Stimulated activated memory B cell treated with anti-CD40 and anti-IgM and Interleukin-4, amounts not matched to agents 10 μg/mL and 1 μg/mL and 100 μg/mL, for 72 hours (primary cell): ENCODE results near the gene ANKRD39.

ENCODE experiments used
- ATAC-seq: fragments of 150-1000 bp; cut with Tn5 transposase; 2 replicates; pipeline ENCODE4 v1.10.0; 2021
- H3K27ac Mint-ChIP-seq: one replicate; pipeline ENCODE4 v1.8.0; 2022; ENCODE audit warnings: mild to moderate bottlenecking, mixed read lengths
- H3K27me3 Mint-ChIP-seq: one replicate; pipeline ENCODE4 v1.8.0; 2022; ENCODE audit warnings: mixed read lengths
- H3K36me3 Mint-ChIP-seq: one replicate; pipeline ENCODE4 v1.8.0; 2022; ENCODE audit warnings: mixed read lengths
- H3K4me1 Mint-ChIP-seq: one replicate; pipeline ENCODE4 v1.8.0; 2022; ENCODE audit warnings: mixed read lengths
- H3K4me3 Mint-ChIP-seq: one replicate; pipeline ENCODE4 v1.8.0; 2022; ENCODE audit warnings: mild to moderate bottlenecking, moderate library complexity, mixed read lengths
- H3K9me3 Mint-ChIP-seq: one replicate; pipeline ENCODE4 v1.8.0; 2022; ENCODE audit warnings: mixed read lengths

The ANKRD39 gene, protein sequence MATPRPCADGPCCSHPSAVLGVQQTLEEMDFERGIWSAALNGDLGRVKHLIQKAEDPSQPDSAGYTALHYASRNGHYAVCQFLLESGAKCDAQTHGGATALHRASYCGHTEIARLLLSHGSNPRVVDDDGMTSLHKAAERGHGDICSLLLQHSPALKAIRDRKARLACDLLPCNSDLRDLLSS

GRCh38 chr2:96857667-96858372 is at the start of gene ANKRD39:
ANKRD39 (minus strand) TSS chr2:96858016; CDS start chr2:96857987, 29 bp downstream.
- Mint-ChIP-seq H3K36me3 (peaks cover 34% of the 10 kb centered on the region), H3K27me3 (no peaks in the 10 kb centered on the region), H3K9me3 (no peaks in the 10 kb centered on the region), H3K4me1 (peaks cover 32% of the 10 kb centered on the region), H3K4me3 (peak within 1 kb of the TSS; percentile 90), H3K27ac (peak within 1 kb of the TSS; percentile 88)
- peak; percentile 97 for ATAC-seq

GRCh38 chr2:96906729-96907114 is 48.9 kb upstream of the ANKRD39 start:
- Mint-ChIP-seq H3K4me1 (peaks cover 6% of the 10 kb centered on the region), H3K36me3 (no peaks in the 10 kb centered on the region), H3K4me3 (no peak overlapping the region), H3K9me3 (no peaks in the 10 kb centered on the region), H3K27me3 (no peaks in the 10 kb centered on the region), H3K27ac (no peak overlapping the region)
- no peak for ATAC-seq

DNA sequence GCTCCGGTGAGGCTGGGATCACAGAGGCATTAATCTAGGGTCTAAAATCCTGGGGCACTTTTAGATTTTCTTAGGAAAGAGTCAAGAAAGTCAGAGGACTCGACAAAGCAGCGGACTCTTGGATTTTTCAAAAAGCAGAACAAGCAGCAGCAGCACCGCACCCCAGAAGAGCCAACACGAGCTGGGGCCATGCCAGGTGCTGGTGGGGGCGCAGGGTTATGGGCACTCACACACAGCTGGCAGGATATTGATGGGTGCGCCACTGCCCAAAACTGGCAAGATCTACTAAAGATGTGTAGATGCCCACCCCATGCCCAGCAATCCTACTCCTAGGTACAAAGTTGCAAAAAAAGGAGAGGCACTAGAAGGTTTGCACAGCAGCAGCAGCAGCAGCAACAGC is 46.0 kb upstream of the ANKRD39 start:
- no peak overlapping the region for H3K27ac Mint-ChIP-seq

DNA sequence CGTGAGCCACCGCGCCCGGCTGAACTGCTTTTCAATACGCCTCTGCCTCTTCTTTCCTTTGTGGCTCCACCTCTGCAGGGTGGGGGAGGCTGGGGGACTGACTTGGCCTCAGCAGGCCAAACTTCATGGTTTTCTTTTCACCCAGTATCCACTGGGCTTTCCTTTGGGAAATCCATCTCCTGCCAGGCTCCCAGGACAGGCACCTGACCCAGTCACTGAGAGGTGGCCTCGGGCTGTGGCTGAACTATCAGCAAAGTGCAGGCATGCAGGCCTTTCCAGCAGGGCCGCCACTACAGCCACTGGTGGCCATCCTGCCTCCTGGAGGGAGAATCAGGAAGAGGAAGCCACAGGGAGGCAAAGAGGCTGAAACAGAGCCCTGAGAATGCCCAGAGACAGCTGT is 45.5 kb upstream of the ANKRD39 start:
- H3K27me3 Mint-ChIP-seq: no peaks in the 10 kb centered on the region
- no peak for ATAC-seq
- no peaks in the 10 kb centered on the region for H3K36me3 Mint-ChIP-seq
- peaks cover 6% of the 10 kb centered on the region for H3K4me1 Mint-ChIP-seq
- H3K4me3 Mint-ChIP-seq: no peak overlapping the region
- H3K27ac Mint-ChIP-seq: no peak overlapping the region
- no peaks in the 10 kb centered on the region for H3K9me3 Mint-ChIP-seq

More for the DNA sequence above, 46.0 kb upstream of the ANKRD39 start:
- Mint-ChIP-seq H3K27me3 (no peaks in the 10 kb centered on the region), H3K36me3 (no peaks in the 10 kb centered on the region), H3K9me3 (no peaks in the 10 kb centered on the region), H3K4me3 (no peak overlapping the region), H3K4me1 (peaks cover 6% of the 10 kb centered on the region)
- ATAC-seq: no peak

- Mint-ChIP-seq H3K4me3 (no peak overlapping the region), H3K9me3 (no peaks in the 10 kb centered on the region), H3K27ac (no peak overlapping the region), H3K4me1 (peaks cover 8% of the 10 kb centered on the region), H3K27me3 (no peaks in the 10 kb centered on the region), H3K36me3 (no peaks in the 10 kb centered on the region)
- ATAC-seq: no peak
Observed at GRCh38 chr2:96900237-96900636, 42.4 kb upstream of the ANKRD39 start.

- Mint-ChIP-seq H3K36me3 (no peaks in the 10 kb centered on the region), H3K4me1 (peaks cover 13% of the 10 kb centered on the region), H3K4me3 (no peak overlapping the region), H3K27ac (no peak overlapping the region), H3K9me3 (no peaks in the 10 kb centered on the region), H3K27me3 (no peaks in the 10 kb centered on the region)
- ATAC-seq: no peak
Observed at GRCh38 chr2:96899413-96899741, 41.6 kb upstream of the ANKRD39 start.

DNA sequence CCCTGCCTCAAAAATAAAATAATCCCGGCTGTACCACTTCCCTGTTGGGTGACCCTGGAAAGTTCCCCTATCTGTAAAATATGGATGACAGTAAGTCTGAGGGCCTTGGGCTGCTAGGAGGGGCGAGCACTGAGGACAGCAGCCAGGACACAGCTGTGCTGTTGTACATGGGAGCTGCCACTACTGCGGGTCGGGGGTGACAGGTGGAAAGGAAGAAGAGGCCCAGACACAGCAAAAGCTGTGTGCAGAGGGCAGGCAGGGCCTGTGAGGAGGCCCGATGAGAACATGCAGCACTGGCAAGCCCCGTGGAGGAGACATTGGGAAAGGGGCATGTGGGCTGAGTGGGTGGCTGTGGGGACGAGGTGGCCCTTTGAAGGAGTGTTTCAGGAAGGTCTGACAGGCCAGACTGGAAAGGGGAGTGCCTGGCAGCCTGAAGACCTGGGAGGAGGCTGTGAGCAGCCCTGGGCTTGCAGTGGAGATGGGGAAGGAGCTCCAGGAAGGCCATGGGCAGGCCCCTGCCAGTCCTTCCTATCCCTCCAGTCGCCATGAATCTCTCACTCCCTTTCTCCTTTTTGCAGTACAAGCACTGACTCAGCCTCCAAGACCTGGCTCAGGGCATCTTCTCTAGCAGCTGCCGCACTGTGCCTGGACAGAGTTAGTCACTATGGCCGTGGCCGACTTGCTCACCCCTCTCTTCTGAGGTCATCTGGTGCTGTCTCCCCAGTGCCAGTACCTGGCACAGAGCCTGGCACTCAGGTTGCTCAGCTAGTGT is 41.0 kb upstream of the ANKRD39 start:
- Mint-ChIP-seq H3K4me1 (peaks cover 9% of the 10 kb centered on the region), H3K36me3 (no peaks in the 10 kb centered on the region), H3K27ac (no peak overlapping the region), H3K27me3 (no peaks in the 10 kb centered on the region), H3K9me3 (no peaks in the 10 kb centered on the region), H3K4me3 (no peak overlapping the region)
- no peak for ATAC-seq

DNA sequence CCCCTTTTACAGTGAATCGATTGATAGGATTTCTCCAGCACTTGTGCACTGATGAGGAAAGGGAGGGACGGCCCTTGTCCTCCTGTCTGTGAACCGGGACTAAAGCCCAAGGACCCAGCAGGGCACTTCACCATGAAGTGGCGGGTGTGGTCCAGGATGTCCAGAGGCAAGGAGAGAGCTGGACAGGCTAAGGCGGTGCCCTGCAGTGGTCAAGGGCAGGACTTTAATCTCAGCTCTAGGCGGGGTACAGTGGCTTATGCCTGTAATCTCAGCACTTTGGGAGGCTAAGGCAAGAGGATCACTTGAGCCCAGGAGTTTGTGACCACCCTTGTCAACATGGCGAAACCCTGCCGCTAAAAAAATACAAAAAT is 40.3 kb upstream of the ANKRD39 start:
- Mint-ChIP-seq H3K36me3 (no peaks in the 10 kb centered on the region), H3K9me3 (no peaks in the 10 kb centered on the region), H3K27ac (no peak overlapping the region), H3K27me3 (no peaks in the 10 kb centered on the region), H3K4me3 (no peak overlapping the region), H3K4me1 (peaks cover 7% of the 10 kb centered on the region)
- no peak for ATAC-seq

DNA sequence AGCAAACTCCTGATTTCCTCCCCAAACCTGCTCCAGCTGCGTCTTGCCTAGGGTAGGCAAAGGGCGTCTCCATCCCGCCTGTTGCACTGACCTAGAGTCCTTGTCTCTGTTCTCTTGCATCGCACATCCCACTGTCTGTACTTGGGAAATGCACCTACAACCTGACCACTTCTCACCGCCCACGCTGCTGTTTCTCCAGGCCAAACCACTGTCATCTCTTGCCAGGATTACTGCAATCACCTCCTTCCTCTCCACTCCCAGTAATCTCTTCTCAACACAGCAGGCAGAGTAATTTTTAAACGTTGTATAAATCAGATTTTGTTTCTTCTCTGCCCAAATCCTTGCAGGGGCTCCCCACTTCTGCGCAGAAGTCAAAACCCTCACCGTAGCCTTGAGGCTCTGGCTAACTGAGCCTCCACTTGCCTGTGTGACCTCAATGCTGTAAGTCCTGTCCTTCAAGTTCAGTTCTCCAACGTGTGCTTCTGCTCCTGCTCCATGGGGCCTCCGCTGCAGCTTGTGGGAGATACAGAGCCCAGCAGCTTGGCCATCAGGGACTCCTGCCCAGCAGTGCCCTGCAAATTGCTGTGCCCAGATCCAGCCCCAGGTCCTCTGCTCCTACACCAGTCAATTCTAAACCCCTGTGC is 39.8 kb upstream of the ANKRD39 start:
- no peak overlapping the region for H3K27ac Mint-ChIP-seq
- no peak for ATAC-seq
- no peaks in the 10 kb centered on the region for H3K27me3 Mint-ChIP-seq
- no peak overlapping the region for H3K4me3 Mint-ChIP-seq
- H3K9me3 Mint-ChIP-seq: no peaks in the 10 kb centered on the region
- peaks cover 7% of the 10 kb centered on the region for H3K4me1 Mint-ChIP-seq
- H3K36me3 Mint-ChIP-seq: no peaks in the 10 kb centered on the region

DNA sequence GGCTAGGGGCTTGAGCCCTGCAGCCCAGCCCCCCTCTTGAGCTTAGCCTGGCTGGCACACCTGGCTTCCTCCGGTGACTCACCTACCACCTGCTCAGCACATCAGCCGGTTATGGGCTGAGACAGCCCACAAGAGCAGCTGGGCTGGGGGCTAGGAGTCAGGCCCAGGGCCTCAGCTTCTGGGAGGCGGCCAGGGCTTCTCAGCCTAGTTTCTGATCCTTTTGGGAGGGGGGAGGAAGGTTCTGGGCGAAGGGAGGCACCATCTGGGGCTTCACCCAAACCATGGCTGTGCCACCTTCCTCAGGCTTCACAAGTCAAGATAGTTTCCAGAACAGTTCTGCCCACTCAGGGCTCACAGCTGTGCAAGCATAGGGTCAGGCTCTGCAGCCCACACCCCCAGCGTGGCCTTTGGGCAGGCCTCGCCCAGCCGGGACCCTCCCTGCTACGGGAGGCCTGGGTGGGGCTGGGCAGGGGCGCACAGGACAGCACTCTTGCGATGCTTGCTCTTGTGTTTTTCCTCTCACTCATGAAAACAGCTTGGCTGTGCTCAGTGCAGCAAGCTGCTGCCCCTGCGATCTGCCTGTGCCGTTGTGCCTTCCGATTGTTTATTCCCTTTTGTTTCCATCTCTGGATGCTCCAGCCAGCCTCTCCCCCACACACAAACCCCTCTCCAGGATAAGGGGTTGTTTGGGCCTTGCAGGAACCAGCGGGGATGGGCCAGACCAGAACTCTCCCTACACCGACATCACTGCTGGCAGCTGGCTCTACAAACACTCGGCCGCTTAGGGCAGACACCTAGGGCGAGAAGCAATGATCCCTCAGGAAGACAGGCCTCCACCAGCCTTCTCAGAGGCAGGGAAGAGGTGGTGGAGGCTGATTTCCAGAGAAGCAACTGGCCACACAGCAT is 38.2 kb upstream of the ANKRD39 start:
- ATAC-seq: no peak
- H3K36me3 Mint-ChIP-seq: no peaks in the 10 kb centered on the region
- H3K27me3 Mint-ChIP-seq: no peaks in the 10 kb centered on the region
- H3K4me3 Mint-ChIP-seq: no peak overlapping the region
- H3K4me1 Mint-ChIP-seq: peaks cover 13% of the 10 kb centered on the region
- H3K9me3 Mint-ChIP-seq: no peaks in the 10 kb centered on the region
- H3K27ac Mint-ChIP-seq: no peak overlapping the region

- Mint-ChIP-seq H3K4me3 (no peak overlapping the region), H3K27ac (no peak overlapping the region), H3K36me3 (no peaks in the 10 kb centered on the region)
Observed at GRCh38 chr2:96895032-96895745, 37.4 kb upstream of the ANKRD39 start.

DNA sequence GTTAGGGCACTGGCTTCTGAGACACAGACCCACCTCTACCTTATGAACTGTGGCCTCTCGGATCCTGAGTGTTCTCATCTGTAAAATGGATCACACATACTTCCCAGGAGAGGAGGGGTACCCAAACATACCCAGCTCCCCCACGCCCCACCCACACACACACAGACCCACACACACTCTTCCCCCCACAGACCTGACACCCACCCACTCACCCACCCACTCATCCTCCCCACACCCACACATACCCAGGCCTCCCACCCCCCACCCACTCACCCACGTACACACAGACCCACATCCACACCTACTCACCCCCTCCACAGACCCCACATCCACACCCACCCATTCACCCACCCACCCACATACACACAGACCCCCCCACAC is 36.3 kb upstream of the ANKRD39 start:
- no peaks in the 10 kb centered on the region for H3K36me3 Mint-ChIP-seq
- no peak for ATAC-seq
- H3K4me1 Mint-ChIP-seq: peaks cover 14% of the 10 kb centered on the region

More at GRCh38 chr2:96895032-96895745, 37.4 kb upstream of the ANKRD39 start:
- ATAC-seq: no peak
- no peaks in the 10 kb centered on the region for H3K9me3 Mint-ChIP-seq
- H3K4me1 Mint-ChIP-seq: peaks cover 14% of the 10 kb centered on the region
- no peaks in the 10 kb centered on the region for H3K27me3 Mint-ChIP-seq

GRCh38 chr2:96893289-96894150 is 35.7 kb upstream of the ANKRD39 start:
- ATAC-seq: peak; percentile 25
- H3K36me3 Mint-ChIP-seq: no peaks in the 10 kb centered on the region
- no peak overlapping the region for H3K27ac Mint-ChIP-seq
- peaks cover 15% of the 10 kb centered on the region for H3K4me1 Mint-ChIP-seq
- no peaks in the 10 kb centered on the region for H3K27me3 Mint-ChIP-seq
- H3K9me3 Mint-ChIP-seq: no peaks in the 10 kb centered on the region
- no peak overlapping the region for H3K4me3 Mint-ChIP-seq

More for the DNA sequence above, 36.3 kb upstream of the ANKRD39 start:
- no peak overlapping the region for H3K4me3 Mint-ChIP-seq
- H3K27me3 Mint-ChIP-seq: no peaks in the 10 kb centered on the region
- no peaks in the 10 kb centered on the region for H3K9me3 Mint-ChIP-seq
- no peak overlapping the region for H3K27ac Mint-ChIP-seq
